H9 (cell line): ENCODE data around the gene CLMN. TPM values are rescaled to one million over a fixed set of nuclear protein-coding genes. Genes with fewer than 3 reads are reported as not detected.

Source experiments
- DNase-seq: peaks from one replicate; pipeline ENCODE4 v3.0.0-alpha.2; 2017
- H2AFZ ChIP-seq: one replicate; pipeline ENCODE4 v1.6.1; 2013; ENCODE audit warnings: mild to moderate bottlenecking, low read length, control low read depth, moderate library complexity
- H2AK5ac ChIP-seq: 2 replicates; pipeline ENCODE4 v1.6.1; 2013; ENCODE audit warnings: low read length, control low read depth, mixed read lengths; ENCODE audit not compliant: insufficient read length
- H2BK120ac ChIP-seq: one replicate; pipeline ENCODE4 v1.6.1; 2013; ENCODE audit warnings: low read depth, mild to moderate bottlenecking, low read length, control low read depth, inconsistent platforms; ENCODE audit not compliant: poor library complexity, severe bottlenecking
- H2BK12ac ChIP-seq: 2 replicates; pipeline ENCODE4 v1.6.1; 2013; ENCODE audit warnings: low read length, control low read depth, mixed read lengths, low read depth; ENCODE audit not compliant: insufficient read length
- H2BK15ac ChIP-seq: 2 replicates; pipeline ENCODE4 v1.6.1; 2013; ENCODE audit warnings: low read depth, low read length, control low read depth
- H2BK20ac ChIP-seq: one replicate; pipeline ENCODE4 v1.6.1; 2013; ENCODE audit warnings: low read depth, mild to moderate bottlenecking, low read length, control low read depth, inconsistent platforms; ENCODE audit not compliant: poor library complexity, severe bottlenecking
- H2BK5ac ChIP-seq: 2 replicates; pipeline ENCODE4 v1.6.1; 2013; ENCODE audit warnings: low read length, control low read depth, mixed read lengths; ENCODE audit not compliant: insufficient read length
- H3K14ac ChIP-seq: 2 replicates; pipeline ENCODE4 v1.6.1; 2013; ENCODE audit warnings: low read length, control low read depth; ENCODE audit not compliant: insufficient read depth
- H3K18ac ChIP-seq: 2 replicates; pipeline ENCODE4 v1.6.1; 2013; ENCODE audit warnings: low read depth, mild to moderate bottlenecking, mixed read lengths, low read length, control low read depth; ENCODE audit not compliant: insufficient read length
- H3K23ac ChIP-seq: 2 replicates; pipeline ENCODE4 v1.6.1; 2013; ENCODE audit warnings: low read length, control low read depth, mixed read lengths, low read depth; ENCODE audit not compliant: insufficient read length
- H3K23me2 ChIP-seq: 2 replicates; pipeline ENCODE4 v1.6.1; 2013; ENCODE audit warnings: low read depth, mild to moderate bottlenecking, mixed read lengths, low read length, control low read depth; ENCODE audit not compliant: insufficient read length, poor library complexity, severe bottlenecking
- H3K27ac ChIP-seq: 2 replicates; pipeline ENCODE4 v1.5.1; 2013; ENCODE audit warnings: low read length, control low read depth, mixed read lengths, low read depth; ENCODE audit not compliant: insufficient read length
- H3K27me3 ChIP-seq: 2 replicates; pipeline ENCODE4 v1.6.1; 2013; ENCODE audit warnings: low read length, control low read depth, inconsistent platforms; ENCODE audit not compliant: insufficient read depth
- H3K4ac ChIP-seq: 2 replicates; pipeline ENCODE4 v1.6.1; 2013; ENCODE audit warnings: low read depth, mild to moderate bottlenecking, control low read depth, inconsistent platforms, low read length, moderate library complexity
- H3K4me1 ChIP-seq: 2 replicates; pipeline ENCODE4 v1.6.1; 2013; ENCODE audit warnings: low read length, control low read depth, inconsistent platforms; ENCODE audit not compliant: insufficient read depth
- H3K4me2 ChIP-seq: 2 replicates; pipeline ENCODE4 v1.6.1; 2013; ENCODE audit warnings: low read length, control low read depth, mixed read lengths; ENCODE audit not compliant: insufficient read length, insufficient read depth
- H3K56ac ChIP-seq: 2 replicates; pipeline ENCODE4 v1.6.1; 2013; ENCODE audit warnings: low read depth, mild to moderate bottlenecking, mixed read lengths, low read length, control low read depth; ENCODE audit not compliant: insufficient read length
- H3K79me1 ChIP-seq: 2 replicates; pipeline ENCODE4 v1.6.1; 2013; ENCODE audit warnings: low read depth, mild to moderate bottlenecking, moderate library complexity, low read length, control low read depth, inconsistent platforms; ENCODE audit not compliant: insufficient read depth, poor library complexity, severe bottlenecking
- H3K79me2 ChIP-seq: 2 replicates; pipeline ENCODE4 v1.6.1; 2013; ENCODE audit warnings: low read length, control low read depth, inconsistent platforms; ENCODE audit not compliant: insufficient read depth
- H3K9ac ChIP-seq: 2 replicates; pipeline ENCODE4 v1.6.1; 2013; ENCODE audit warnings: low read length, control low read depth, mixed read lengths; ENCODE audit not compliant: insufficient read length; ENCODE audit errors: extremely low read depth
- H3K9me3 ChIP-seq: one replicate; pipeline ENCODE4 v1.6.1; 2013; ENCODE audit warnings: low read depth, low read length, inconsistent platforms; ENCODE audit not compliant: control insufficient read depth
- H3T11ph ChIP-seq: one replicate; pipeline ENCODE4 v1.6.1; 2013; ENCODE audit warnings: mild to moderate bottlenecking, low read length, control low read depth, inconsistent platforms
- H4K20me1 ChIP-seq: one replicate; pipeline ENCODE4 v1.6.1; 2013; ENCODE audit not compliant: control insufficient read depth, insufficient read length, insufficient read depth
- H4K5ac ChIP-seq: 2 replicates; pipeline ENCODE4 v1.6.1; 2013; ENCODE audit warnings: low read depth, mild to moderate bottlenecking, mixed read lengths, low read length, control low read depth; ENCODE audit not compliant: insufficient read length
- H4K8ac ChIP-seq: replicated peaks from 2 replicates; pipeline ENCODE4 v1.6.1; 2013; ENCODE audit warnings: low read length, control low read depth, mixed read lengths, low read depth; ENCODE audit not compliant: insufficient read length
- H4K91ac ChIP-seq: 2 replicates; pipeline ENCODE4 v1.6.1; 2013; ENCODE audit warnings: low read depth, mild to moderate bottlenecking, moderate library complexity, mixed read lengths, low read length, control low read depth; ENCODE audit not compliant: insufficient read length
- H3K27ac Mint-ChIP-seq, 3 experiments: 2 replicates in 2 of 3; 3 replicates in 1 of 3; pipeline ENCODE4 v1.8.0; 2020 to 2021; ENCODE audit warnings: mixed read lengths in 3 of 3, mild to moderate bottlenecking in 1 of 3, moderate library complexity in 1 of 3
- H3K27me3 Mint-ChIP-seq: 2 replicates; pipeline ENCODE4 v1.8.0; 2021; ENCODE audit warnings: low read depth, mild to moderate bottlenecking, moderate library complexity, mixed read lengths
- H3K36me3 Mint-ChIP-seq, 3 experiments: 2 replicates in 2 of 3; 3 replicates in 1 of 3; pipeline ENCODE4 v1.8.0; 2020 to 2021; ENCODE audit warnings: low read depth in 3 of 3, mixed read lengths in 3 of 3; ENCODE audit not compliant: insufficient read depth in 1 of 3
- H3K4me1 Mint-ChIP-seq, 2 experiments: 2 replicates each; pipeline ENCODE4 v1.8.0; 2020; ENCODE audit warnings: mixed read lengths in 2 of 2
- H3K4me3 Mint-ChIP-seq, 2 experiments: 2 replicates in 1 of 2; 3 replicates in 1 of 2; pipeline ENCODE4 v1.8.0; 2020 to 2021; ENCODE audit warnings: mild to moderate bottlenecking in 2 of 2, mixed read lengths in 2 of 2, moderate library complexity in 1 of 2
- H3K9me3 Mint-ChIP-seq, 2 experiments: 2 replicates in 1 of 2; 3 replicates in 1 of 2; pipeline ENCODE4 v1.8.0; 2020; ENCODE audit warnings: mild to moderate bottlenecking in 2 of 2, mixed read lengths in 2 of 2, moderate library complexity in 1 of 2
- WGBS: extraction: QIAGEN DNeasy Blood & Tissue Kit; methylation state at CpG from one replicate; pipeline ENCODE4 v1.1.7; 2013; ENCODE audit warnings: missing lambda C conversion rate, low lambda C conversion rate, mixed read lengths; ENCODE audit not compliant: insufficient read length; ENCODE audit errors: extremely low coverage; 5-methylcytosine and 5-hydroxymethylcytosine counted together
- total RNA-seq: library from RNA; stranded (reverse); gene quantifications from 2 replicates; pipeline ENCODE4 v1.2.1, GENCODE V29; 2021
- TF ChIP-seq, protein P1 (sequence below): fragments of 200-600 bp; sonication (generic); conservative IDR thresholded peaks from 3 replicates; pipeline ENCODE4 v1.8.0; 2021; ENCODE audit warnings: antibody characterized with exemption, mild to moderate bottlenecking

Gene CLMN
- total RNA-seq, 1 experiment from 2014 or later = 7.6 TPM

DNA sequence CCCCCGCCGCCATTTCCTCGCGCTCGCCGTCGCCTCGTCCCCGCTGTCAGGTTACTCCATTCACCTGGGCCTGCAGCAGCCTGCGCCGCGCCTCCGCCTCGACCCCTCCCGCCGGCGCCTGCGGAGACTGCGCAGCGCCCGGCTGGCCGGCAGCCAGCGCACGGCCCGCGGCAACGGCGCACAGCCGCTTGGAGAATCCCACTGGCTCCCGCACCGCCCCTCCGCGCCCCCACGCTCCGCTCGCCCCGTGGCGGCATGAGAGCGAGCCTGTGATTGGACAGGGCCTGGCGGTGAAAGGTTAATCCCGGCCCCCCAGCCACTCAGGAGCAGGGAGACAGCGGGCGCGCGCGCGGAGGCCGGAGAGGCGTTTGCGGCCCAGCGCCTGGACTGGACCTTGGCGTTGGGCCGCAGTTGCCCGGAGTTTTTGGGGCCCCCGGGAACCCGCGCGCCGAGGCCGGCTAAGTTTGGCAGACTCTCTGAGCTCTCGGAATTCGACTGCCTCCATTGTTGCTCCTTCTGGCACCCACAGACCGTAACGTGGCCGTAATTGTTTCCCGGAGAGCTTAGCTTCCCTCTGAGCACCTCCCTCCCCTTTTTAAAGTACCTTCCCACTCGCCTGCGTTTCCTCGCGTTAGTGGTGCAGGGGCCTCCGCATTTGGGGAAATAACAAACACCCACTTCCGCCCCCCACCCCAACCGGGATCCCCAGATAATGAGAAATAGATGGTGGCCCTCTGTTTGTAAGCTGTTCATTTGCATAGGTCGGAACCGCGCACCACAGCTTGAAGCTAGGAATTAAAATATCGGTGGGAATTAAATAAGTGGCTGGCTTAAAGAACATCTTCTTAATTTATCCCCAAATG is 162.2 kb downstream of the CLMN start, which contains the start of gene DICER1:
Gene DICER1 (minus strand): TSS at position 203 of the 863 bp plus-strand sequence. CDS start 24,071 bp downstream, outside the sequence.
- Histone ChIP-seq H4K91ac (no peak within 1 kb of the TSS), H3K18ac (peak within 1 kb of the TSS; percentile 96), H3K14ac (peak within 1 kb of the TSS; percentile 97; the same call in 1 of the 2 replicates), H3T11ph (no peak within 1 kb of the TSS), H2BK20ac (no peak within 1 kb of the TSS), H3K79me1 (peaks cover 4% of the 10 kb centered on the region), H3K27ac (peak within 1 kb of the TSS; percentile 61), H2BK5ac (peak within 1 kb of the TSS; percentile 96), H3K9me3 (no peaks in the 10 kb centered on the region), H3K4ac (no peak within 1 kb of the TSS; the same call in 1 of the 2 replicates), H3K23me2 (peaks cover 11% of the 10 kb centered on the region), H2BK15ac (peak within 1 kb of the TSS; percentile 78; the same call in 1 of the 2 replicates), H2AFZ (peak within 1 kb of the TSS; percentile 94), H2BK12ac (no peak within 1 kb of the TSS), H3K27me3 (no peaks in the 10 kb centered on the region), H4K20me1 (no peaks in the 10 kb centered on the region), H3K23ac (no peak within 1 kb of the TSS), H4K8ac (no peak within 1 kb of the TSS), H3K56ac (no peak within 1 kb of the TSS), H2AK5ac (no peak within 1 kb of the TSS), H2BK120ac (peak within 1 kb of the TSS; percentile 85), H3K4me1 (peaks cover 2% of the 10 kb centered on the region), H3K79me2 (peaks cover 21% of the 10 kb centered on the region; the same call in 1 of the 2 replicates), H4K5ac (peak within 1 kb of the TSS; percentile 76), H3K4me2 (peak within 1 kb of the TSS; percentile 91), H3K9ac (peak within 1 kb of the TSS; percentile 94)
- TF ChIP-seq, protein P1, sequence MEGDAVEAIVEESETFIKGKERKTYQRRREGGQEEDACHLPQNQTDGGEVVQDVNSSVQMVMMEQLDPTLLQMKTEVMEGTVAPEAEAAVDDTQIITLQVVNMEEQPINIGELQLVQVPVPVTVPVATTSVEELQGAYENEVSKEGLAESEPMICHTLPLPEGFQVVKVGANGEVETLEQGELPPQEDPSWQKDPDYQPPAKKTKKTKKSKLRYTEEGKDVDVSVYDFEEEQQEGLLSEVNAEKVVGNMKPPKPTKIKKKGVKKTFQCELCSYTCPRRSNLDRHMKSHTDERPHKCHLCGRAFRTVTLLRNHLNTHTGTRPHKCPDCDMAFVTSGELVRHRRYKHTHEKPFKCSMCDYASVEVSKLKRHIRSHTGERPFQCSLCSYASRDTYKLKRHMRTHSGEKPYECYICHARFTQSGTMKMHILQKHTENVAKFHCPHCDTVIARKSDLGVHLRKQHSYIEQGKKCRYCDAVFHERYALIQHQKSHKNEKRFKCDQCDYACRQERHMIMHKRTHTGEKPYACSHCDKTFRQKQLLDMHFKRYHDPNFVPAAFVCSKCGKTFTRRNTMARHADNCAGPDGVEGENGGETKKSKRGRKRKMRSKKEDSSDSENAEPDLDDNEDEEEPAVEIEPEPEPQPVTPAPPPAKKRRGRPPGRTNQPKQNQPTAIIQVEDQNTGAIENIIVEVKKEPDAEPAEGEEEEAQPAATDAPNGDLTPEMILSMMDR = no peak
- H3K27ac Mint-ChIP-seq = peak within 1 kb of the TSS; percentile 95 to 100 (median 97)
- H3K36me3 Mint-ChIP-seq = peaks cover 5 to 15% (median 6%) of the 10 kb centered on the region in 3 experiments; a peak in 6 of 7 replicates
- no peaks in the 10 kb centered on the region; a peak in 1 of 5 replicates for H3K9me3 Mint-ChIP-seq
- peak within 1 kb of the TSS; percentile 88 to 94 for H3K4me3 Mint-ChIP-seq
- peak; percentile 95 for DNase-seq
- H3K27me3 Mint-ChIP-seq = no peaks in the 10 kb centered on the region
- no CpG with 5 or more reads among the region's 77 CpGs for WGBS
- peaks cover 36 to 45% of the 10 kb centered on the region in 2 experiments for H3K4me1 Mint-ChIP-seq
